K562 (cell line): ENCODE data around the gene CYB5D1.

Experiments
- DMBX1 ChIP-seq: fragments of 250-450 bp; sonication (Bioruptor Pico); IDR thresholded peaks from 2 replicates; pipeline ENCODE4 v1.8.0; 2022; ENCODE audit warnings: inconsistent platforms, mild to moderate bottlenecking, moderate library complexity, borderline replicate concordance
- MCM5 ChIP-seq: fragments of 450-650 bp; IDR thresholded peaks from 2 replicates; pipeline ENCODE4 v1.6.1; 2016; ENCODE audit warnings: low read depth
- POLR2A ChIP-seq: fragments of 450-650 bp; conservative IDR thresholded peaks from 2 replicates; pipeline ENCODE4 v1.6.1; 2016
- RBFOX2 ChIP-seq: fragments of 200-400 bp; formaldehyde crosslinking; IDR thresholded peaks from 2 replicates; pipeline ENCODE4 v1.6.1; 2017; ENCODE audit warnings: low read depth, mild to moderate bottlenecking, low read length, moderate library complexity
- USF1 ChIP-seq: sonication (generic); formaldehyde crosslinking; IDR thresholded peaks from 2 replicates; pipeline ENCODE4 v1.9.0; 2022; ENCODE audit warnings: mild to moderate bottlenecking, missing genetic modification reagents
- TF ChIP-seq, protein P1 (sequence below), 3 experiments: IDR thresholded peaks in 2 of 3; conservative IDR thresholded peaks in 1 of 3; 2 replicates each; pipeline ENCODE4 v1.5.1; 2011 to 2012; ENCODE audit warnings: low read length in 3 of 3, mild to moderate bottlenecking in 3 of 3, control low read depth in 2 of 3, improper control_type of control experiment in 1 of 3, inconsistent platforms in 1 of 3, low read depth in 1 of 3, mixed read lengths in 1 of 3, moderate library complexity in 1 of 3; ENCODE audit not compliant: insufficient read depth in 2 of 3

DNA sequence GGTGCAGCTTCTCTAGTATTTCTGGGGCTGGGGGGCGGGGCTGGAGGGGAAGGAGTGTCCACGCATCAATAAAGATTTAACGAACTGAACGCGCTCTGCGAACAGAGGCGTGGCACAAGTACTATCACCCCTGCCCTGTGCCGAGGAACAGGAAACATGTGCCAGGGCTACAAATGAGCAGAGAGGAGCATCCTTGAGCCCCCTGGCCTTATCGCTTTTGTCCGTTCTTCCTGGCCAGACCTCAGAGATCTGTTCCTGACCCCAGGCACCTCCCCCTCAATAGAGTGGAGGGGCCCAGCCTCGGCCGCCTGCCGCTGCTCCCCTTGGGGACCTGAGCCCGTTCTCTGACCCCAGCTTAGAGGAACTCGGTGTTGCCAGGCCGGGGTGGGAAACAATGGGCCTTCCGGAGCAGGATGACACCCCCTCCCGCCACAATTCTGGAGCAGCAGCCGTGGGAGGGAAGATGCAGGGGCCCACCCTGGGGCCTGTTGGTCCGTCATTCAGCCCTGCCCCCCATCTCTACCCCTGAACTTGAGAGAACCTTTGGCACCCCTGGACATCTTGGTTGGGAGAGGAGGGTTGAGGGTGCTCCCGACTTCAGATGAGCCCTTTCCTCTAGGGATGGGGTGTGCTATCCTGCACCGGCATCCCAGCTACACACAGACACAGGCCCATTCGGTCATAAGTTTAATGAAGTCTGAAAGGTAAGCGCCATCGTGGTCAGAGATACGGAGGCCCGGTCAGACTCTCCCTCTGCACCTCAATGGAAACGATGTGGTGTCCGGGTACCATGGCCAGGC is 1.6 kb upstream of the CYB5D1 start:
- TF ChIP-seq USF1 (CRISPR knock-in tag), result no peak
- TF ChIP-seq, protein P1, sequence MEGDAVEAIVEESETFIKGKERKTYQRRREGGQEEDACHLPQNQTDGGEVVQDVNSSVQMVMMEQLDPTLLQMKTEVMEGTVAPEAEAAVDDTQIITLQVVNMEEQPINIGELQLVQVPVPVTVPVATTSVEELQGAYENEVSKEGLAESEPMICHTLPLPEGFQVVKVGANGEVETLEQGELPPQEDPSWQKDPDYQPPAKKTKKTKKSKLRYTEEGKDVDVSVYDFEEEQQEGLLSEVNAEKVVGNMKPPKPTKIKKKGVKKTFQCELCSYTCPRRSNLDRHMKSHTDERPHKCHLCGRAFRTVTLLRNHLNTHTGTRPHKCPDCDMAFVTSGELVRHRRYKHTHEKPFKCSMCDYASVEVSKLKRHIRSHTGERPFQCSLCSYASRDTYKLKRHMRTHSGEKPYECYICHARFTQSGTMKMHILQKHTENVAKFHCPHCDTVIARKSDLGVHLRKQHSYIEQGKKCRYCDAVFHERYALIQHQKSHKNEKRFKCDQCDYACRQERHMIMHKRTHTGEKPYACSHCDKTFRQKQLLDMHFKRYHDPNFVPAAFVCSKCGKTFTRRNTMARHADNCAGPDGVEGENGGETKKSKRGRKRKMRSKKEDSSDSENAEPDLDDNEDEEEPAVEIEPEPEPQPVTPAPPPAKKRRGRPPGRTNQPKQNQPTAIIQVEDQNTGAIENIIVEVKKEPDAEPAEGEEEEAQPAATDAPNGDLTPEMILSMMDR (IDR thresholded peaks at IDR 0.05 in 2 of 3, conservative IDR thresholded peaks at IDR 0.05 in 1 of 3; ENCODE audit: insufficient read depth in 2 of 3, low read depth in 1 of 3, low read length in 3 of 3), result no peak
- TF ChIP-seq MCM5, result no peak
- TF ChIP-seq DMBX1 (CRISPR knock-in tag), result no peak
- no peak for TF ChIP-seq RBFOX2
- TF ChIP-seq POLR2A, result no peak
